ENCODE results near the gene GSTM2. TPM values are rescaled to one million over a fixed set of nuclear protein-coding genes. Genes with fewer than 3 reads are reported as not detected.
"Not testable (repeated sequence)": the region's sequence is repeated elsewhere in the genome, so short reads cannot be mapped to it uniquely, and the experiment has no call there.

Gene GSTM2
- total RNA-seq, 1 donor from 2014 or later, result 15.6 TPM

GRCh38 chr1:109659145-109659544 is 8.7 kb upstream of the GSTM2 start:
- H3K4me3 Mint-ChIP-seq, result no peak overlapping the region

GRCh38 chr1:109659997-109660690 is 7.7 kb upstream of the GSTM2 start:
- Histone ChIP-seq H3K79me2 (ENCODE audit: low read depth) (no peaks in the 10 kb centered on the region), H3K9me3 (ENCODE audit: low read depth) (no peaks in the 10 kb centered on the region), H3K27ac (no peak overlapping the region), H2AFZ (replicated peaks) (no peak overlapping the region), H3K4me3 (no peak overlapping the region), H3K4me2 (no peak overlapping the region), H3K4me1 (peaks cover 3% of the 10 kb centered on the region), H3K9ac (no peak overlapping the region), H3F3A (ENCODE audit: low read depth) (peaks cover 4% of the 10 kb centered on the region), H3K27me3 (peaks cover 5% of the 10 kb centered on the region), H3K36me3 (no peaks in the 10 kb centered on the region), H4K20me1 (ENCODE audit: low read depth) (no peaks in the 10 kb centered on the region)
- Mint-ChIP-seq H3K4me3 (no peak overlapping the region), H3K27me3 (ENCODE audit: insufficient read depth, low read depth) (peaks cover 8% of the 10 kb centered on the region), H3K36me3 (peaks cover 6% of the 10 kb centered on the region), H3K9me3 (no peaks in the 10 kb centered on the region), H3K4me1 (peaks cover 17% of the 10 kb centered on the region), H3K27ac (no peak overlapping the region)
- TF ChIP-seq CTCF (IDR thresholded peaks at IDR 0.05) (no peak), EZH2phosphoT487 (IDR thresholded peaks at IDR 0.05) (no peak), EZH2 (IDR thresholded peaks at IDR 0.05) (no peak)
- DNase-seq (ENCODE audit: low spot score), result no peak

More at GRCh38 chr1:109659145-109659544, 8.7 kb upstream of the GSTM2 start:
- no peaks in the 10 kb centered on the region for H3K79me2 ChIP-seq (ENCODE audit: low read depth)
- no peaks in the 10 kb centered on the region for H4K20me1 ChIP-seq (ENCODE audit: low read depth)
- peaks cover 3% of the 10 kb centered on the region for H3K4me1 ChIP-seq
- no peaks in the 10 kb centered on the region for H3K36me3 ChIP-seq
- DNase-seq (ENCODE audit: low spot score), result no peak
- peaks cover 17% of the 10 kb centered on the region for H3K4me1 Mint-ChIP-seq
- H3K9ac ChIP-seq, result no peak overlapping the region
- peaks cover 4% of the 10 kb centered on the region for H3F3A ChIP-seq (ENCODE audit: low read depth)
- H3K27me3 Mint-ChIP-seq (ENCODE audit: insufficient read depth, low read depth), result peaks cover 10% of the 10 kb centered on the region
- no peaks in the 10 kb centered on the region for H3K9me3 Mint-ChIP-seq
- H3K4me3 ChIP-seq, result no peak overlapping the region
- TF ChIP-seq EZH2phosphoT487 (IDR thresholded peaks at IDR 0.05), result no peak
- no peak for TF ChIP-seq CTCF (IDR thresholded peaks at IDR 0.05)
- no peaks in the 10 kb centered on the region for H3K9me3 ChIP-seq (ENCODE audit: low read depth)
- peaks cover 15% of the 10 kb centered on the region for H3K27me3 ChIP-seq
- H2AFZ ChIP-seq (replicated peaks), result no peak overlapping the region
- no peak overlapping the region for H3K27ac ChIP-seq
- H3K27ac Mint-ChIP-seq, result no peak overlapping the region
- peaks cover 6% of the 10 kb centered on the region for H3K36me3 Mint-ChIP-seq
- H3K4me2 ChIP-seq, result no peak overlapping the region

GRCh38 chr1:109660691-109661026 is 7.2 kb upstream of the GSTM2 start:
- not testable (repeated sequence) for H3K4me1 ChIP-seq; H3K4me3 Mint-ChIP-seq; H3K27ac Mint-ChIP-seq; H3K36me3 Mint-ChIP-seq; H3K27me3 ChIP-seq; H3F3A ChIP-seq (ENCODE audit: low read depth); H3K27ac ChIP-seq; H4K20me1 ChIP-seq (ENCODE audit: low read depth); H3K36me3 ChIP-seq; H3K79me2 ChIP-seq (ENCODE audit: low read depth); H3K9me3 ChIP-seq (ENCODE audit: low read depth); H3K9ac ChIP-seq; H3K9me3 Mint-ChIP-seq; DNase-seq (ENCODE audit: low spot score); H3K4me3 ChIP-seq; H3K27me3 Mint-ChIP-seq (ENCODE audit: insufficient read depth, low read depth); H3K4me2 ChIP-seq; H2AFZ ChIP-seq (replicated peaks)
- H3K4me1 Mint-ChIP-seq, result peaks cover 14% of the 10 kb centered on the region

- H3K4me1 ChIP-seq, result no peaks in the 10 kb centered on the region
- H4K20me1 ChIP-seq (ENCODE audit: low read depth), result no peaks in the 10 kb centered on the region
- H3K27ac ChIP-seq, result no peak overlapping the region
- H3K27ac Mint-ChIP-seq, result no peak overlapping the region
- H3K9me3 ChIP-seq (ENCODE audit: low read depth), result no peaks in the 10 kb centered on the region
- H3K36me3 Mint-ChIP-seq, result peaks cover 6% of the 10 kb centered on the region
- TF ChIP-seq EZH2 (IDR thresholded peaks at IDR 0.05) (no peak), EZH2phosphoT487 (IDR thresholded peaks at IDR 0.05) (no peak), CTCF (IDR thresholded peaks at IDR 0.05) (no peak)
- H3K79me2 ChIP-seq (ENCODE audit: low read depth), result no peaks in the 10 kb centered on the region
- H3K9ac ChIP-seq, result no peak overlapping the region
- H3K4me2 ChIP-seq, result no peak overlapping the region
- no peaks in the 10 kb centered on the region for H3K9me3 Mint-ChIP-seq
- H3K36me3 ChIP-seq, result no peaks in the 10 kb centered on the region
- H3K4me3 Mint-ChIP-seq, result no peak overlapping the region
- H3K4me3 ChIP-seq, result no peak overlapping the region
- DNase-seq (ENCODE audit: low spot score), result no peak
- H2AFZ ChIP-seq (replicated peaks), result no peak overlapping the region
- no peaks in the 10 kb centered on the region for H3F3A ChIP-seq (ENCODE audit: low read depth)
- H3K27me3 Mint-ChIP-seq (ENCODE audit: insufficient read depth, low read depth), result peaks cover 8% of the 10 kb centered on the region
- peaks cover 13% of the 10 kb centered on the region for H3K4me1 Mint-ChIP-seq
- H3K27me3 ChIP-seq, result no peaks in the 10 kb centered on the region
These were observed 6.5 kb upstream of the GSTM2 start for GRCh38 chr1:109661391-109661790.

Measured in neural progenitor cell (in vitro differentiated cells).